NCI-H510A treated with DMSO at 0.1 percent for 48 hours (cell line): ENCODE results near the gene SHE.
"Not testable (repeated sequence)": the region's sequence is repeated elsewhere in the genome, so short reads cannot be mapped to it uniquely, and the experiment has no call there.

ENCODE experiments used
- DNase-seq: peaks from one replicate; lab custom pipeline; 2025; lab: John Stamatoyannopoulos, UW

SHE gene

DNA sequence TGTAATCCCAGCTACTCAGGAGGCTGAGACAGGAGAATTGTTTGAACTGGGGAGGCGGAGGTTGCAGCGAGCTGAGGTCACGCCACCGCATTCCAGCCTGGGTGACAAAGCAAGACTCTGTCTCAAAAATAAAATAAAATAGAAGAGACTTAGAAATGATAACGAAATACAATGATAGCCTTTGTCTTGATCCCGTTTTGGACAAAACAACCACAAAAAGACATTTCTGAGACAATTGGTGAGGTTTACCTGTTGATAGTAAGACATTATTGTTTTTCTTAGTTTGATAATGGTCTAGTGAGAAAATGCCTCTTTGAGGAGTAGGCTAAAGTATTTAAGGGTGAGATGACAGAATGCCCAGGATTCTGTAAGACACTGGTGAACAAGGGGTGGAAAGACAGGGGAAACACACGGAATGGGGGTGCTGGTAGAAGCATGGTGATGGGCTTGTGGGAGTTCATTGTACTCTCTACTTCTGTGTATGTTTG, 11.9 kb upstream of the SHE start:
- no peak for DNase-seq

DNA sequence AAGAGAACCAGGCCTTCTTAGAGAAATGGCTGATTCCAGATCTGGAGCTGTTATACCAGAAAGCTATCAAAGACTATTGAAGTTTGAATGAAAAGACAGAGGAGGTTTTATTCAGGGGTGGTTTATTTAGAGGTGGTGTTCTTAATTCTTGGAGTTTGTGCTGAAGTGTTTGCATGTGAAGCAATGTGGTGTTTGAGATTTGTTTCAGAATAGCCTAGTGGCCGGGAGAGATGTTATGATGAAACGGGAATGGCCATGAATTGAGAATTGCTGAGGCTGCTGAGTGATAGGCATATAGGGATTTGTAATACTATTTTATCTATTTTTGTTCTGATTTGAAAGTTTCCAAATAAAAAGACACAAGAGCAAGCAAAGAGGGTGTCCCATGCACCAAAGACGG, 10.5 kb upstream of the SHE start:
- DNase-seq = no peak

DNA sequence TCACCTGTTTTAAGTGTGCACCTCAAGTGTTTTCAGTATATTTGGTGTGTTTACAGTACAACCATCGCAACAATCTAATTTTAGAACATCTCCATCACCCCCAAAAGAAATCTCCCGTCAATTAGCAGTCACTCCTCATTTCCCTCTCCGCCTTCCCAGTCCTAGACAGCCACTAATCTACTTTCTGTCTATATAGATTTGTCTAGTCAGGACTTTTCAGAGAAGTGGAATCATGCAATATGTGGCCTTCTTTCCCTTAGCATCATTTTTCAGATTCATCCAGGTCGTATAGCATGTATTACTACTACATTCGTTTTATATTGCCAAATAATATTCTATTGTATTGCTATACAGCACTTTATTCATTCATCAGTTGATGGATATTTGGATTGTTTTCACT, 1.7 kb upstream of the SHE start:
- no peak for DNase-seq

DNA sequence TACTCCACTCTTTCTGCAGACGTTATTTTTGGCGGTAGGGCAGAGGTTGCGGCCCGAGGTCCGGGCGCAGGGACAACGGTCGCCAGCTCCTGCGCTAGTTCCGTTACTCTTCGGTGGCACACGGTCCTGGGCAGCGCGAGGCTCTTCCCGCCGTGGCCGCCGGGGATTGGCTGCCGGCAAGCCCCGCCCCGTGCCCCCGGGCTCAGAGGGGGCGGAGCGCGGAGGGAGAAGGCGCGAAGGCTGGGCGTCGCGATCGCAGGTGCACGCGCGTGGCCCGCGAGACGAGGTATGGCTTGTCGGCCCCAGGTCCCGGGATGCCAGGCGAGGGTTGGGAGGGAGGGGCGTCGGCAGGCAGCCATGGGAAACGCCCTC, 518 bp upstream of the SHE start:
- no peak for DNase-seq

DNA sequence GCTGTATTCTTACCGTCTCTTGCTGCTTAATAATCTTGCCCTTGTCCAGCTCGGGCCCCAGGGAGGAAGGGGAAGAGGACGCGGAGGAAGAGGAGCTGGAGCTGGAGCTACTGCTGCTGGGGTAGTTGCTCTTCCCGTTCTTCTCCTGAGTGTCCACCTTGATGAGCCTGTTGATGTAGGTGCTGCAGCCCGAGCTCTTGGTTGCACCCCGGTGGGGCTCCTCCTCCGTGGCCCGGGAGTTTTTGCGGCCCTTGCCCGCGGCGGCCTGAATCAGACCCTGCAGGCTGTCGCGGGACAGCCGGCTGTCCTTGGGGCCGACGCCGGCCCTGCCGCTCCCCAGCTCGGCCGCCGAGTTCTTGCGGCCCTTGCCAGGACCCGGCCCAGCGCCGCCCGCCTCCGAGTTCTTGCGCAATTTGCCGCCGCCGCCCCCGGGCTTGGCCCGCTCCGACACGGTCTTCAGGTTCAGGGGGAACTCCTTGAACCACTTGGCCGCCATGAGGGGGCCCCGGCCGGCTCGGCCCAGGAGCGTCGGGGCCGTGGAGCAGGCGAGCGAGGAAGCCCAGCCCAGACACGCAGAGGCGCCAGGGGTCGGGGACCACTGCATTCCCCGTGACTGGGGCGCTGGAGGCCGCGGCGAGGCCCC, 668 bp downstream of the SHE start:
- no peak for DNase-seq

DNA sequence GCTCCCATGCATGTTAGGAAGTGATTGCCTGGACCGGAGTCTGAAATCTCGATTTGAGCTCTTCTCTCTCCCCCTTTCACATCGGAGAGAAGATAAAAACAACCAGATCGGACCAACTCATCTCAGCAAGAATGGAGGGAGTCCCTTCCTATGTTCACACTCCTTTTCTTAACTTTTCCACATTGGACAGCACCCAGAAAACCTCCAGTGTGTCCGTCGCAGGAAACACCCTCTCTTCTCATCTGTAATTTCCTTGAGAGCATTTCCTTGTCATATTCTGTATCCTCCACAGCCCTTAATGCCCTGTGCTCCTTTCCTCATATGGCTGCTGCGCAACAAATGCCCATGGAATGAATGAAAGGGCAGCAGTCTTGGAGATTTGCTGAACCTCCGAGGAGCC, 1.7 kb downstream of the SHE start:
- no peak for DNase-seq

DNA sequence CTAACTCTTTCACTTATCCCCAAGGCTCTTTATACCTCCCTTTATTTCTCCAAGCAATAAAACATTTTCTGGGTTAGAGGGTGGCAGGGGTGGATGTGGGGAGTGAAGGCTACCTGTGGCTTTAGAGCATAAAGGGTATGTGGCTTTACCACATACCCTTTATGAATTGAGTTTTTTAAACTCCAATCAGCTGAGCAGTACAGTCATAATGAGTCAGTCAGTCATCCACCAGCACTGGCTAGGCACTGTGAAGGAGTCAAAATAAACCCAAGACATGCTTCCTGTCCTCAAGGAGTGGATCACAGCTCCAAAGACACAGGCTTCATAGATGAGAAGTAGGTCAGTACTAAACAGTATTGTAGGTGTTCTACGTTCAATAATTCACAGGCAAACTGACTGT, 2.8 kb downstream of the SHE start:
- DNase-seq = no peak

DNA sequence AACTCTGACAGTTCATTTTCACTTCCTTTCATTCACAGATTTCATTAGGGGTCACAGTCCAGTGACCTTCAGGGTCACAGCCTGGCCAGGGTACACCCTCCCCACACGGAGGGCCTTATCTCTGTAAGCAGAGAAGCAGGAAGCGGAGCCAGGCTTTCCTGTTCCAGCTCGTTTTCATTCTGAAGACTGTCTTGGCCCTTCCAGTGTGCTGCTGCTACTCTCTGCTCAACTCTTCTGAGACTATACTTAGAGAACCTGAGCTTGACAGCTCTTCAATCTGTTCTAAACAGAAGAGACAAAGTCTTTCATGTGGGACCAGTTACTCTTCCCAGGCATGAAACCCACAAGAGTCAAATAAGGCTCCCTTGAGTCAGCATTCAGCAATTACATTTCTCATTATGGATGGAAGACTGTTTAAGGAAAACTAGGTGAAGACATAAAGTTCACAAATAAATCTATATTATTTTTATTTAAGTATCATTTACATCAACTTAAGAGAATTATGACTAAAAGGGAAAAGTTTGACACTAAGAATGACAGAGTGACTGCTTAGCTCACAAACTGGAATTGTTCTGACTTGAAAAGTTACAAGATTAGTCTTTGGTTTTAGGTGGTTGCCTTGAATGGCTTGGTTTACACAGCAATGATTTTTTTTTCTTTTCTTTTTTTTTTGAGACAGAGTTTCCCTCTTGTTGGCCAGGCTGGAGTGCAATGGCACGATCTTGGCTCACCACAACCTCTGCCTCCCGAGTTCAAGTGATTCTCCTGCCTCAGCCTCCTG, 5.0 kb downstream of the SHE start:
- no peak for DNase-seq

DNA sequence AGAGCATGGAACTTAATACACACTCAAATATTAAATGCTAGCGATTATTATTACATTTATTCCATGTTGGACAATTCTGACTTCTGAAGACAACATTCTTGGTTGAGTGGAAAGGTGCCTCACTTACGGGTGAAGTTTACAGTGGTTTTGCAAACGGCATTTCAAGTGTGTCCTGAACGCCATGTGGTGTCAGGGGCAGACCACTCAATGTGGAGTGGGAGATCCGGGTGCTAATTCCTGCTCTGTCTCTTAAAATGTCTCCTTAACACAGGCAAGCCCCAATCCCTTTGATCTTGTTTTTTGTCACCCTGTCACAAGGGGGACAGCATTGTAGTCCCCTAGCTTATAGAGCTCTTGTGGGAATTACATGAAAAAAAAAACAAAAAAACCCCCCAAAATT, 5.8 kb downstream of the SHE start:
- DNase-seq = no peak

DNA sequence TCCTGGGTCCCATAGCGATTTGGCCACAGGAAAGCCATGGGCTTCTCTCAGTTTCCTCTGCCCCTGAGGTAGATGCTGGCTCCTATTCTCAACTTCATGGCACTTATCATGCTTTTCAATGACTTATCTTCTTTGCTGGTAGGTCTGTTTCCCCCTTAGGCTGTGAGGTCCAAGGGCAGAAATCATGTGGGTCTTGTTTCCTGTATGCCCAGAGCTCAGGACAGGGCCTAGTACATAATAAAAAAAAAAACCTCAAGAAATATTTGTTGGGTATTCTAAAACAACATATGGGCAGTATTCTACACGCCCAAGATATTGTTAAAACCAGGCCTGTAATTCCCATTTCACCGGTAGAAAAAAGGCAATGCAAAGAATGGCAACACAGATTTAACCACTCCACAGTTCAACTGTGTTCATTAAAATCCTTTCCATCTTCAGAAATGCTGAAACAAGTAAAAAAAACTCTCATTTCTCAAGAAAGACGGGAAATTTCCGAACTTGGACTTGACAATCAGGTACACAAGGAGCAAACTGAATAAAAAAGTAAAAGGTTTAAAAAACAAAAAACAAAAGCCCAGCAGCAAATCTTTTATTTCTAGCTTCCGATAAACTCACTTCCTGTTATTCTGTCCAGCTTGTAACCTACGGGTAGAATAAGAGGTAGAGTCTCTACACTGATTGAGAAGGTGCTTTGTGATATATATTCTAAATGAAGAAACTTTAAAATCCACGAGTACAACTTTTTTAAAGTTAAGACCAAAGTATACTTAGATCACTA, 6.5 kb downstream of the SHE start:
- no peak for DNase-seq

DNA sequence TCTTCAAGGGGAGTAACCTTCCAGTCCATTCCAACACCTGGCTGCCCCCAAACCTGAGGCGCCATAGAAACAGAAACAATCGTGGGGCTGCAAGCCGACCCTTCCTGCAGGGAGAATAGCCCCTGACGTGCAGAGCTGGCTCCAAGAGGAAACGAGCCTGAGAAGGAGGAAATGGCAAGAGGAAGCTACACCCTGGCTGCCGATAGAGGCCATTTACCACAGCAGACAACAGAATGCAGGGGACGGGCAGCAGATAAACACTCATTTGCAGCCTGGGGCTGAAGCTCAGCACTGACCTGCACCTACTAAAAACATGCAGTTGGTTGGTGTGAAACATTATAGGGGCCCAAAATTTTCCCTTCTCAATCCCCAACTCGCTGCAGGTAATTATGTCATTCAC, 8.9 kb downstream of the SHE start:
- no peak for DNase-seq

DNA sequence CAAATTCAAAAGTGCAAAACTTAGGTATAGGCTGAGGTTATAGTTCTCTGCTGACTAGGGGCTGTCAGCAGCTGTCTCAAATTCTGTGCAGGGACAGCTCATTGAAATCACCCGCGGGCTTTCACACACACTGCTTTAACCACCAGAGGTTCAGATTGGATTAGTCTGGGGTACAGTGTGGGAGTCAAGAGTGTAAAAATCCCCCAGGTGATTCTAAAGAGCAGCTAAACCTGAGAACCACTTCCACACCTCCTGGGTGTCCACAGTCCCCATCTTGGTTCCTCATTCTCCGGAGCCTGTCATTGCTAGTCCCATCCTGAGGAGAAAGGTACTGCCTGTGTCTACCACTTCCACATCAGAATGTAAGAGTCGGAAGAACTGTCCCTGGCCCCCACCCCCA, 10.1 kb downstream of the SHE start:
- DNase-seq = no peak

DNA sequence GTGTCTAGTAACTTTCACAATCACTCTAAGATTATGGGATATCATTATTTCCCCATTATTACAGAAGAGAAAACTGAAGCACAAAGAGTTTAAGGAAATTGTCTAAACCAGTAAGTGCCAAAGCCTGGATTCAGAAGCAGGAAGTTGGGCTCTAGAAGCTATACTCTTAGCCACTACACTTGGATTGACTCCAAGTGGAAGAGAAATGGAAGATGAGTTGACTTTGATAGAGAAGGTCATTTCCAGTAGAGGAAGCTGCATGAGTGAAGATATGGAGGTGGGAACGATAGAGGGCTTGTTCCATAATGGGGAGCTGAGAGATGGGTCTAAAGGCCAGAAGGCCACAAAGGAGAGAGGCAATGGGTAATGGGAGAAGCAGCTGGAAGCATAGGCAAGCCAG, 11.9 kb downstream of the SHE start:
- no peak for DNase-seq

DNA sequence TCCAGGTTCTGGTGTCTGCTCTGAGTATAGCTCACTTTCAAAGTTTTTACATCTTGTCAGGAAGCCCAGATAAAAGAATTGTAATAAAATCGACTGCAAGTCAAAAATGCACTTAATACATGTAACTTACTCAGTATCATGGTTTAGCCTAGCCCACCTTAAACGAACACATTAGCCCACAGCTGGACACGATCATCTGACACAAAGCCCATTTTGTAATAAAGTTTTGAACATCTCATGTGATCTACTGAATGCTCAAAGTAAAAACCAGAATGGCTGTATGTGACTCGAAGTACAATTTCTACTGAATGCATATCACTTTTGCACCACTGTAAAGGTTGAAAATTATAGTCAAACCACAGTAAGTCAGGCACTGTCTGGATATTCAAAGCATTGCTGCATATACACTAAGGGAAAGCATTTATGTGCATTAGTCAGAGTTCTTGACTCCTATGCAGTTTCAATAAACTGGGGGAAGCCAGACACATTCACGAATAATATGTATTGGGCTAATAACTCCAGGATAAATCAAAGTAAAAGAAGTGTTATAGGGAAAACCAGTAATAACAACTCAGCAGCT, 12.4 kb downstream of the SHE start:
- no peak for DNase-seq

DNA sequence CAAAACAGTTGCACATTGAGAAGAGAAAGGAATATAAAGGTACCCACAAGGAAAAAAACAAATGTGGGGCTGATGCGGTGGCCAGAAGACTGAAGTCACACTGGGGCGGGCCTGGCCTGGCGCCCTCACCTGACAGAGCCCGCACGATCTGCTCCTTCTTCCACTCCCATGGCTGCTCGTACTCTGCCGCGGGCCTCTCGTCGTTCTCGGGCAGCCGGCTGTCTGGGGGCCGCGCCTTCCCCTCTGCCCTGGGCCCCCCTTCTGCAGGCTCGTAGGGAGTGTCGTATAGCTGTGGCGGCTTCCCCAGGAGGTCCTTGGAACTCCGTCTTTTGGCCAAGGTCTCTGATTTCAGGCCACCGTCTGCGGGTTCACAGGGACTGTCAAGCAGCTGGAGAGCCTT, 13.3 kb downstream of the SHE start:
- no peak for DNase-seq

DNA sequence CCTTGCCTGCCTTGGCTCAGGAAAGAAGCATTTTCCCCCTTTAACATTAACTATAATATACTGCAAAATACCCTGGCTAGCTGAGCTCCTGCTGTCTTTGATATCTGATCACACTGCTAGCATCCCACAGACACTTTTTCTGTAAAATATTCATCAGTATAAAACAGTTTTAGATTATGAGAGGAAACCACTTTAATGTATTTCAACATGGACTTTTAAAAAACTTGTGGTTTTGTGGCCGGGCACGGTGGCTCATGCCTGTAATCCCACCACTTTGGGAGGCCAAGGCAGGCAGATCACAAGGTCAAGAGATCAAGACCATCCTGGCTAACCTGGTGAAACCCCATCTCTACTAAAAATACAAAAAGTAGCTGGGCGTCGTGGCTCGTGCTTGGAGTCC, 15.5 kb downstream of the SHE start:
- not testable (repeated sequence) for DNase-seq

DNA sequence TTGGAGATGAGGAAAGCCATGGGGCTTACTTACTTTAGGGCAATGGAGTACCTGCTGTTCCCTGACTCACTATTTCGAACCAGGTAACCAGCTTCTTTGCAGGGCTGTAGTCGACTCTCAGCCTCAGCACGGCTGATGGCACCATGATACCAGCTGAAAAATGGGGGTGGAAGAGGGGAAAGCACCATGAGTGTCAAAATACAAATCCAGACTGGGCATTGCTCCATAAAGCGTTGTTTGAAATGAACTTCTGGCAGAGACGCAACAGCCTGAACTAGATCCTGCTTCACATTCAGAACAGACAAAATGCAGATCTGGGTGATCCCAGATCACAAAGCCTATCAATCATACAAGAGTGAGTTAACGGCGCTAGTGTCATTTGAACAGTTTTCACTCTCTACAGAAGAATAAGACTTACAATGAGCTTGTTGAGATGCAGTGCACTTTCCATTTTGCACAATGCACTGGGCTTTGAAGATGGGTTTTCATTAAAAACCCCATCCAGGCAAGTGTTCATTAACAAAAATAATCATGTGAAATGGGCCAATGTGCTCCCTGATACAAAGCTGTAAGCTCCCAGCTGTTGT, 16.2 kb downstream of the SHE start:
- DNase-seq = no peak

DNA sequence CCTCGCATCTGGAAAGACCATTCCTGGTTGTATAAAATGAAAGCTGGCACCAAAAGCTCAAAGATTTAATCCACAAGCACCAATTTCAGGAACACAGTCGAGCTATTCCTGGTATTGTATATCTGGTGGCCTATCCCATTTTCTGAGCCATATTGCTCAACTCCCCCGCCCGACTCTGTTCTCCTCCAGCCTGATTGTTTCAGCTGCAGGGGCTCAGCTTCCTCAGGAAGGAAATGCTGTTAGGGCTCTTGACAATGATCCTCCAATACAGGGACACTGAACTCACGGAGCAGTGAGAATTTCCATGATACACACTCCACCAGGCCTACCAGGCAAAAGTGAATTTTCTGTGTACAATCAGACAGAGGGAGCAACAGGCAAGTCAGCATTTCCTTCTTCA, 17.1 kb downstream of the SHE start:
- DNase-seq = no peak

DNA sequence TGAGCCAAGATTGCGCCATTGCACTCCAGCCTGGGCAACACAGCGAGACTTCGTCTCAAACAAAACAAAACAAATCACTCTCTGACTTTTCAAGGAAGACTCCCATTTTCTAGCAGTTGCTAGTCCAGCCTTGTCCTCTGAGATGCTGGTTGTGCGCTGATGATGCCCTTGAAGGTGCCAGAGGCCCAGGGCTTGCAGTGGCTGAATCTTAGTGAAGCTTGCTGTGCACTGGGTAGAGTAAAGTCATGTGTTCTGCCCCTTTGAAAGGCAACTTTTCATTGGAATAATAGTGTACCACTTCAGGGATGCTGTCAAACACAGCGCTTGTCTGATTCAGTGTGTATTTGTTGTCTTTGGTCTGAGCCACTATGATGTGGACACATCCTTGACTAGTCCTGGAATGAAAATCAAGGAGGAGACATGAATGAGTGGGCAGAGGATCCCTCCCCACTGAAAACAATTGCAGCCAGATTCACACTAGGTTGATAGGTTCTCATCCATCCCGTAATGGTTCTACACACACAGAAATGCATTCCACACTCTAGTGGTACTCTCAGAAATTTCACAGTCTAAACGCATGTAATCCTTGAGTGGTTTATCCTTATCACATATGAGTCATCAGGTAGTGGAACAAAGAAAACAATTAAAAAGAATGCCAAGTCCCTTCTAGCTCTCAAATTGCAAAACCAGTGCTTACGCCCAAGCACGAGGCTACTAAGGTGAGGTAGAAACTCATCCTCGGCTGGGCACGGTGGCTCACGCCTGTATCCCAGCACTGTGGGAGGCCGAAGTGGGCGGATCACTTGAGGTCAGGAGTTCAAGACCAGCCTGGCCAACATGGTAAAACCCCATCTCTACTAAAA, 18.0 kb downstream of the SHE start:
- DNase-seq = no peak

DNA sequence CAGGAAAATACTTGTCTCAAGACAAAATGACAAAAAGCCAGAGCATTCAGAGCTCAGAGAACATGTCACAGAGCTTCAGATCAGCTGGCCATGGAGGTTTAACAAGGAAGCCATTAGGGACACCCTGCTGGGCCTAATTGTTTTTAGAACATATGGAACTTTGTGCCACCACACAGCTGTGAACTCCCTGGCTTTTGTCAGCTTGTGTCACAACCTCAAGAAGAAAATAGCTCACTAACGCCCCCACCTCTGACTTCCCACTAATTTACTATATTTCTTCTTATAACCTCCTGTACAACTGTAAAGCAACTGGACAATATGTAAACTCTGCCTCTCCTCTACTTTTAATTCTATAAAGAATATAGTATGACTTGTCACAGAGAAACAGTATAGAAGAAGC, 21.2 kb downstream of the SHE start:
- DNase-seq = peak; percentile 6

DNA sequence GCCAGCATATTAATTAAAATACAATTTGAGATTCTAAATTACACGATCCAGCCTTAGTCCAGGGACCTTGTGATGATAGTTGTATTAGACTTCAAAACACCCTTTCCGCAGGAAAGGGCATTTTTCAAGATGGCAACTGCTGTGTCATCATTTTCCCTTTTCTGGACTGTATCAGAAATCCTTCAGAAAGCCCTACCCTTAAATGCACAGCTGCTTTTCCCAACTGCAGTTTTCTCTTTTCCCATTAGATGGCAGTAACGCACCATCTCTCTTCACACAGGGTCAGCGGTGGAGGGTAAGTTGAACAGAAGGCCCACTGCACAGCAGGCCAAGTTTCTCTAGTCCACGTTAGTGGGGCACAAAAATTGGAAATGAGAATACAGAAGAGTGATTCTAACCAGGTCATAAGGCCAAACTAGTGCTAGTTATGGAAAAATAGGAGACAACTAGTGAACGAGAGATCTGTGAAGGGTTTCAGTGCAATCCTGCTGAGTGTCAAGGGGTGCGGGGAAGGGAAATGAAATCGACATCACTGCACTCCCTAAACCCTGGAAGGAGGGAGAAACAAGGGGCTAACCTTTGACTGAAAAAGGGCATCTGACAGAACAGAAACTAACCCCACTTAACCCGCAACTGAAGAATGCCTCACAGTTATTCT, 22.3 kb downstream of the SHE start:
- peak; percentile 82 for DNase-seq
